ENCODE measurements around the gene NYAP1.
"Not testable (repeated sequence)": the region's sequence is repeated elsewhere in the genome, so short reads cannot be mapped to it uniquely, and the experiment has no call there.

The NYAP1 gene

GRCh38 chr7:100483722-100484672, at the start of gene NYAP1:
NYAP1 (plus strand) TSS chr7:100483927; CDS start chr7:100485312, 1,385 bp downstream.
- TF ChIP-seq, protein P1, sequence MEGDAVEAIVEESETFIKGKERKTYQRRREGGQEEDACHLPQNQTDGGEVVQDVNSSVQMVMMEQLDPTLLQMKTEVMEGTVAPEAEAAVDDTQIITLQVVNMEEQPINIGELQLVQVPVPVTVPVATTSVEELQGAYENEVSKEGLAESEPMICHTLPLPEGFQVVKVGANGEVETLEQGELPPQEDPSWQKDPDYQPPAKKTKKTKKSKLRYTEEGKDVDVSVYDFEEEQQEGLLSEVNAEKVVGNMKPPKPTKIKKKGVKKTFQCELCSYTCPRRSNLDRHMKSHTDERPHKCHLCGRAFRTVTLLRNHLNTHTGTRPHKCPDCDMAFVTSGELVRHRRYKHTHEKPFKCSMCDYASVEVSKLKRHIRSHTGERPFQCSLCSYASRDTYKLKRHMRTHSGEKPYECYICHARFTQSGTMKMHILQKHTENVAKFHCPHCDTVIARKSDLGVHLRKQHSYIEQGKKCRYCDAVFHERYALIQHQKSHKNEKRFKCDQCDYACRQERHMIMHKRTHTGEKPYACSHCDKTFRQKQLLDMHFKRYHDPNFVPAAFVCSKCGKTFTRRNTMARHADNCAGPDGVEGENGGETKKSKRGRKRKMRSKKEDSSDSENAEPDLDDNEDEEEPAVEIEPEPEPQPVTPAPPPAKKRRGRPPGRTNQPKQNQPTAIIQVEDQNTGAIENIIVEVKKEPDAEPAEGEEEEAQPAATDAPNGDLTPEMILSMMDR (IDR thresholded peaks at IDR 0.05; ENCODE audit: insufficient read depth, low read length, missing control alignments): no peak
- H3K4me3 ChIP-seq (ENCODE audit: low read depth, low read length): peak within 1 kb of the TSS; percentile 58
- CTCF ChIA-PET: interaction anchor here (0.8 to 12.2 kb wide), 11 partner anchors 6 to 208 kb away, joined by 3 to 257 read pairs (median 16); partner anchors contain the start of gene AGFG2
- no peak for DNase-seq (ENCODE audit: low read depth, low spot score)
- POLR2A ChIA-PET: interaction anchor here (0.6 kb wide), 1 partner anchor 25 kb away, joined by 3 read pairs; no protein-coding TSS in a partner anchor

GRCh38 chr7:100434297-100435144, 49.2 kb upstream of the NYAP1 start:
- TF ChIP-seq, protein P1 (IDR thresholded peaks at IDR 0.05; ENCODE audit: insufficient read depth, low read length, missing control alignments): no peak
- no peak for DNase-seq (ENCODE audit: low read depth, low spot score)
- POLR2A ChIA-PET: no interaction called here
- peak overlapping the region; percentile 87 for H3K4me3 ChIP-seq (ENCODE audit: low read depth, low read length)
- CTCF ChIA-PET: interaction anchor here (0.9 to 2.1 kb wide), 5 partner anchors 10 to 248 kb away, joined by 3 to 13 read pairs (median 4); no protein-coding TSS in a partner anchor

- CTCF ChIA-PET: interaction anchor here (1.0 to 2.1 kb wide), 5 partner anchors 9 to 126 kb away, joined by 3 to 13 read pairs (median 4); no protein-coding TSS in a partner anchor
- H3K4me3 ChIP-seq (ENCODE audit: low read depth, low read length): peak overlapping the region; percentile 87
- no peak for DNase-seq (ENCODE audit: low read depth, low spot score)
- POLR2A ChIA-PET: no interaction called here
- TF ChIP-seq, protein P1 (IDR thresholded peaks at IDR 0.05; ENCODE audit: insufficient read depth, low read length, missing control alignments): no peak
Observed at GRCh38 chr7:100435401-100436304, 48.1 kb upstream of the NYAP1 start.

DNA sequence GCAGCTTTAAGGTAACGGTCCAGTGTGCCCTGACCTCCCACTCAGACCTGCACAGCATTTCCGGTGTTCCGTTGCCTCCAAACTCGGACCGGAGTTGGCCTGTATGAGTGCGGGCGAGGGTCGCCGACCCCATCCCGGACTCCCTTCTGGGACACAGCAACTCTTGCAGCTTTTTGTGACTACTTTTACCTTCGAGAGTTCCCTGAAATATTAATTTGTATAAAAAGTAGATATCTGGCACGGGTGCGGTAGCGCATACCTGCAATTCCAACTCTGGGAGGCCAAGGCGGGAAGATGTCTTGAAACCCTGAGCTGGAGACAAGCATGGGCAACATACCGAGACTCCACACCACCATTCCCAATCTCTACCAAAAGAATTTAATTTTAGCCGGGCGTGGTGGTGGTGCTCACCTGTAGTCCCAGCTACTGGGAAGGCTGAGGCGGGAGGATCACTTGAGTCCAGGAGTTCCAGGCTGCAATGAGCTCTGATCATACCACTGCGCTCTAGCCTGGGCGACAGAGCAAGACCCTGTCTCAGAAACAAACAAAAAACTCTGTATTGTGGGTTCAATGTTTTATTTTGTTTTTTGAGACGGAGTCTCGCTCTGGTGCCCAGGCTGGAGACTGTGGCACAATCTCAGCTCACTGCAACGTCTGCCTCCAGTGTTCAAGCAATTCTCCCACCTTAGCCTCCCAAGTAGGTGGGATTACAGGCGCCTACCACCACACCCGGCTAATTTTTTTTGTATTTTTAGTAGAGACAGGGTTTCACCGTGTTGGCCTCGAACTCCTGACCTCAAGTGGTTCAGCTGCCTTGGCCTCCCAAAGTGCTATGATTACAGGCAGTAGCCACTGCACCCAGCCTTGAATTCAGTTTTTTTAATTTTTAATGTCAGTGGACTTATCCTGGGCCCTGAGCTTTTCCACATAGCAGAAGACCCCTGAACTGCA, 46.3 kb upstream of the NYAP1 start:
- POLR2A ChIA-PET: no interaction called here
- DNase-seq (ENCODE audit: low read depth, low spot score): no peak
- no peak overlapping the region for H3K4me3 ChIP-seq (ENCODE audit: low read depth, low read length)
- CTCF ChIA-PET: interaction anchor here (0.7 to 1.4 kb wide), 7 partner anchors 12 to 255 kb away, joined by 3 to 6 read pairs (median 3); no protein-coding TSS in a partner anchor
- TF ChIP-seq, protein P1 (IDR thresholded peaks at IDR 0.05; ENCODE audit: insufficient read depth, low read length, missing control alignments): no peak

DNA sequence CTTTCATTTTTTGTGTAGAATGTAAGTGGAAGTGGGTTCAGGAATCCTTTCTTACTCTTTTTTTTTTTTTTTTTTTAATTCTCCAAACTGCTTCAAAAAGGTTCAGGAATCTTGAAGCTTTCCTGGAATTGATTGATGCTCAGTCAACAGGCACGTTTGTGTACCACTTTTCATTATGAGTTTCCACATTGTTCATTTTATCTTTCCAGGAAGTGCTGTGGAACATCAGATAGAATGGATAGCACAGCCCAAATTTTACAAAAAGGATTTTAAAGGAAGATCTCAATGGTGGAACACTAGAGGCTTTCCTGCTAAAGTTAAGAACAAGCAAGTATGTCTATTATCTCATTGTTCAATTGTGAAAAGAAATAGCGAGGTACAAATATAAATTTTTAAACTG, 45.6 kb upstream of the NYAP1 start:
- H3K4me3 ChIP-seq (ENCODE audit: low read depth, low read length): no peak overlapping the region
- TF ChIP-seq, protein P1 (IDR thresholded peaks at IDR 0.05; ENCODE audit: insufficient read depth, low read length, missing control alignments): no peak
- no peak for DNase-seq (ENCODE audit: low read depth, low spot score)
- POLR2A ChIA-PET: no interaction called here
- CTCF ChIA-PET: interaction anchor here (0.9 to 1.3 kb wide), 3 partner anchors 28 to 147 kb away, joined by 3 read pairs; no protein-coding TSS in a partner anchor

GRCh38 chr7:100438731-100439130, 45.0 kb upstream of the NYAP1 start:
- H3K4me3 ChIP-seq (ENCODE audit: low read depth, low read length); DNase-seq (ENCODE audit: low read depth, low spot score): not testable (repeated sequence)
- ChIA-PET CTCF (interaction anchor here (1.1 to 3.9 kb wide), 2 partner anchors 12 to 27 kb away, joined by 3 to 21 read pairs; no protein-coding TSS in a partner anchor), POLR2A (interaction anchor here (2.6 kb wide), 1 partner anchor 10 kb away, joined by 14 read pairs; the partner anchor contains the start of genes MEPCE and ZCWPW1)

DNA sequence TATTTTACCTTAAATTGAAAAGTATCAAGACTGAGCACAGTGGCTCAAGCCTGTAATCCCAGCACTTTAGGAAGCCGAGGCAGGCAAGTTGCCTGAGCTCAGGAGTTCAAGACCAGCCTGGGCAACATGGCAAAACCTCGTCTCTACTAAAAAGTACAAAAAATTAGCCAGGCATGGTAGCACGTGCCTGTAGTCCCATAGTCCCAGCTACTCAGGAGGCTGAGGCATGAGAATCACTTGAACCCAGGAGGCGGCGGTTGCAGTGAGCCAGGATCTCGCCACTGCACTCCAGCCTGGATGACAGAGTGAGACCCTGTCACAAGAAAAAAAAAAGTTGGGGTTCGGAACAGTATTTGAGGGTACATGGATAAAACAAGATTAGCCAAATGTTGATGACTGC, 44.5 kb upstream of the NYAP1 start:
- POLR2A ChIA-PET: interaction anchor here (2.6 kb wide), 1 partner anchor 10 kb away, joined by 14 read pairs; the partner anchor contains the start of genes MEPCE and ZCWPW1
- not testable (repeated sequence) for DNase-seq (ENCODE audit: low read depth, low spot score); H3K4me3 ChIP-seq (ENCODE audit: low read depth, low read length)
- CTCF ChIA-PET: interaction anchor here (3.9 kb wide), 1 partner anchor 11 kb away, joined by 21 read pairs; no protein-coding TSS in a partner anchor
